M059J (cell line): Measurements from ENCODE around the gene JMJD8. TPM values are rescaled to one million over a fixed set of nuclear protein-coding genes. Genes with fewer than 3 reads are reported as not detected.

ENCODE experiments used
- DNase-seq: peaks from one replicate; pipeline ENCODE4 v3.0.0-alpha.2; 2012; ENCODE audit warnings: low read depth
- total RNA-seq: library from RNA; depleted of rRNA; stranded (reverse); fragments of >200 nt; shearing (Covaris generic); gene quantifications from 2 replicates; pipeline ENCODE4 v1.2.3, GENCODE V29; 2014; rRNA removed

JMJD8 gene
- total RNA-seq, 1 experiment from 2014 or later: 68.5 TPM

GRCh38 chr16:641326-642188 is 42.6 kb downstream of the JMJD8 start, which contains the start of gene MCRIP2:
Gene MCRIP2, plus strand, starts transcription at chr16:641828. Its CDS starts 164 bp downstream, at chr16:641992.
- DNase-seq: peak; percentile 70

DNA sequence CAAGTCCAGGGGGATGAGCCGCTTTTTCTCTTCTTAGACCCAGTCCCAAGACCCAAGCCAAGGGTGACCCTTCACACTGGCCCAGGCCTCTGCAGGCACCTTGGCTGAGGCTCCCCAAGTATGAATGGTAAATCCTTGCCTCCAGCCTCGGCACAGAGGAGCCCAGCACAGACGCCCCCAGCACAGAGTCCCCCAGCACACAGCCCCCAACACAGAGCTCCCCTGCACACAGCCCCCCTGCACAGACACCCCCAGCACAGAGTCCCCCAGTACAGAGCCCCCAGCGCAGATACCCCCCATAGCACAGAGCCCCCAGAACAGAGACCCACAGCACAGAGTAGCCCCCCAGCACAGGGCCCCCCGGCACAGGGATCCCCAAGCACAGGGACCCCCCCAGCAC is 43.5 kb downstream of the JMJD8 start:
- DNase-seq: no peak

DNA sequence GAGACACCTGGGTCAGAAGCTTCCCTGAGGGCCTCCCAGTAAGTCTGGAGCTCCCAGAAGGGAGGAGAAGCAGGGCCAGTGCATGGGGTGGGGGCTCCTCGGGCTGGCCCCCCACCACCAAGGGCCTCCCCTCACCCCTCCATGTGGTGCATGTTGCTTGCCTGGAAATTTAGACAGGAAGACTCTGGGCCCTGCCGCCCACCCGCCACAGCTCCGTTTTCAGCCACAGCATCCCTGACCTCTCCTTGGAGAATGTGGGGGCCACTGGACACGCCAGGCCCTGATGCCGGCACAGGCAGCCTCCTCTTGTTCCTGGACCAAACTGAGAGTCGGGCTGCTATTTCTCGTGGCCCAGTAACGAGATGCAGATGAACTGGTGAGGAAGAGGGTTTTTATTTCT is 45.3 kb downstream of the JMJD8 start:
- DNase-seq: no peak

DNA sequence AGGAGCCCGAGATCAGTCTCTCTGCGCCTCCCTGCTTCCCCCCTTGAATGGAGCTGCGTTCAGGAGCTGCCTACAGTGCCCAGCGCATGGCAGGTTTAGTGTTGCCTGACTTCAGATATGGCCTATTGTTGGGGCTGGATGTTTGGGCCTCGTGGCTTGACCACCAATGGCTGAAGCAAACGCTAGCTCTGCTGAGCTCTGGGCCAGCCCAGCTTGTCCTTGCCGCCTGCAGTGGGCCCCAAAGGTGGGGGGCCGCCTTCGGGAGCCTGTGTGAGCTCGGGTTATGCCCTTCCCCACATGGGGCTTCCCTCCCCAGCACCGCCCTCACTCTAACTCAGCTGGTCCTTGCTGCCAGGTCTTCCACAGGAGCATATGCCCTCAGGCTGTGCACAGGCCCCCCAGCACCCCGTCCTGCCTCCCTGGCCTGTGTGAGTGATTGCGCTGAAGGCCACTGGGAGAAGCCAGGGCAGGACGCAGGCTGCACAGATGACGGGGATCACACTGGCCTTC is 46.0 kb downstream of the JMJD8 start:
- no peak for DNase-seq

DNA sequence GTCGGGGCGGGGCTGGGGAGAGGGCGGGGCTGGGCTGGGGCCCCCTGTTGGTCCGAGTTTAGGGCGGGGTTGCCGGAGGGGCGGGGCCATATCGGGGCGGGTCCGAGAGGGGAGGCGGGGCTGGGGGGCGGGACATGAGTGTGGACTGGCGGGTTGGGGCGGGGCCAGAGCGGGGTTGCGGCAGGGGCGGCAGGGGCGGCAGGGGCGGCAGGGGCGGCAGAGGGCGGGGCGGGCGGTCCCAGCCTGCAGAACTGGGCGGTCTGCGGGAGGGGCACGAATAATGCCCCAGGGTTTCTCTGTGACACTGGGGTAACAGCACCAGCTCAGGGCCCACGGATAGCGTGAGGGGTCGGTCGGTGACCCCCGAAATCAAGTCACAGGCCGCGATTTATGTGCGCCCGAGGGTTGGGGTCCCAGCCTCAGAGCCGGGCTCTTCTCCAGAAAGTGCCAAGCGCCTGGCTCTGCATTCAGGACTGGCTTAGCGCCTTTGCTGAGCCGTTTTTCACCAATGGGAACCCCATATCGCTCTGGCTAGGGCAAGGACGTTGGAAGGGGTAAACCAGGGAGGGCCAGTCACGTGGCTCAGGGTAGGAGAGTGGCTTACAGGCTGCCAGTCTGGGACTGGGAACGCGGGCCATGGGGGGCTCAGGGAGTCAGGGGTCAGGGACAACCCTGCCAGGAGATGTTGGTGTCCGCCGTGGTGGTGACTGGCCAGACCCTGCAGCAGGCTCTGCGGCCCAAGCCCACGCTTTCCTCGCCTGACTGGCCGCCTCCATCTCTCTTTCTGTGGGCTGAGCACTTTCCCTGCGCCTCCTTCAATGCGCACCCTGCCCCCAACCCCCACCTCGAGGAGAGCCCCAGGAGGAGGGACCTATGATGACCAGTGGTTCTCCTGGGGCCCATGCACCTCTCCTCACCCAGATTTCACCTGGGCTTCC is 46.8 kb downstream of the JMJD8 start:
- DNase-seq: peak; percentile 29

GRCh38 chr16:636206-637080 is 47.7 kb downstream of the JMJD8 start, which contains the start of gene METTL26:
Gene METTL26, minus strand, starts transcription at chr16:636305. Its CDS starts 15 bp downstream, at chr16:636290.
- peak; percentile 92 for DNase-seq

DNA sequence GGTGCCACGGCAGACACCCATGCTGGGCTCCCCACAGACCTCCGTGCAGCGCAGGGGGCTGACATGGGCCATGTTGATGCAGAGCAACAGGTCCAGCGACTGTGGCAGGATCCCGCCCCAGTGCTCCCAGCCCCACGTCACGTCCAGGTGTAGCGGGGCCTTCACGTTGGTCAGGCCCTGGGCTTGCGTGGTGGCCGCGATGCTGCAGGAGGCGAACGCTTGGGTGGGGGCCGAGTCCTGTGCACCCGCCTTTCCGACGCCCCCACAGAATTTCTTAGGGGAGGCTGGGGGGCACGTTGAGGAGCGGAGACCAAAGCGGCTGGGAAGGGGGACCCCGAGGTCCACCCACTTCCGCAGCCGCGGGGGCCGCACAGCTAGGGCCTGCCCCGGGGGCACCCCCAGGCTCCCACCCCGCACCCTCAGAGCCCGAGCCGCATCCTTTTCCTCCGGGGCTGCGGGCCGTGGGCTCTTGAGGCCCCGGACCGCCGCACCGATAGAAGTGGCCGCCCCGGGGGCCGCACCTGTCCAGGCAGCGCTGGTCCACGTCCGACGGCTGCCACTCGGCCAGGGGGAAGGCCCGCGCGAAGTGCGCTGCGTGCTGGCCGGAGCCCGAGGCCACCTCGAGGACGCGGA is 48.4 kb downstream of the JMJD8 start:
- no peak for DNase-seq

DNA sequence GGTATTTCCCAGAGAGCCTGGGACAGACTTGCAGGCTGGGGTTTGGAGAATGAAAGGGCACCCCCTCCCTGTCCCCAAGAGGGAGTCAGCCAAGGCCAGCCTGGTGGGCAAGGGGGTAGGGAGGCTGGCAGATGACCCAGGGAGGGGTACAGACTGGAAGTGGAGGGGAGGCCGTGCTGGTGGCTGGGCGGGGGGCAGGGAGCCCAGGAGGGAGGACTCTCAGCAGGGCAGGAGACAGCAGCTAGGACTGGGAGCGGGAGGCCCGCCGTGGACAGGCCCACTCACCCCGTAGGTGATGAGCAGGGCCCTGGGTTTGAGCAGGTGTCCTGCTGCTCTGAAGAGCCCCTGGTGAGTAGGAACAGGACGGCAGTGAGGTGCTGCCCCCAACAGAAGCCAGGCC is 49.1 kb downstream of the JMJD8 start:
- DNase-seq: no peak

- no peak for DNase-seq
Measured at GRCh38 chr16:634051-634670, 50.0 kb downstream of the JMJD8 start.

- no peak for DNase-seq
Measured at GRCh38 chr16:633336-634050, 50.6 kb downstream of the JMJD8 start.

GRCh38 chr16:632486-633335 is 51.4 kb downstream of the JMJD8 start:
- no peak for DNase-seq

DNA sequence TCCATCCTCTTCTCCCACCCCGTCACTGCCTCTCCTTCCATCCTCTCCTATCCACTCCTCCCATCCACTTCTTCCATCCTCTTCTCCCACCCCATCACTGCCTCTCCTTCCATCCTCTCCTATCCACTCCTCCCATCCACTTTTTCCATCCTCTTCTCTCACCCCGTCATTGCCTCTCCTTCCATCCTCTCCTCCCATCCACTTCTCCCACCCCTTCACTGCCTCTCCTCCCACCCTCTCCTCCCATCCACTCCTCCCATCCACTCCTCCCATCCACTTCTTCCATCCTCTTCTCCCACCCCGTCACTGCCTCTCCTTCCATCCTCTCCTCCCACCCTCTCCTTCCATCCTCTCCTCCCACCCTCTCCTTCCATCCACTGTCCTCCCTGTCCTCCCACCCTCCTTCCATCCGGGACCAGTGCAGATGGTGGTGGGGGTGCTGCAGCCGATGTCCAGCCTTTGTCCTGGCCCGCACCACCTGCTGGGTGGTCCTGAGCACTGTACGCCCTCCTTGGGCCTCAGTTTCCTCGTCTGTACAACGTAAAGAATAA is 52.3 kb downstream of the JMJD8 start:
- no peak for DNase-seq

Other genes starting within 250 kb of the JMJD8 start
- gene CAPN15, start 156.6 kb downstream of the JMJD8 start, total RNA-seq: 23.2 and 36.7 TPM in 2 replicates
- not detected in 2 replicates for gene PRR35, start 123.9 kb downstream of the JMJD8 start, total RNA-seq
- gene NHLRC4, start 117.3 kb downstream of the JMJD8 start, total RNA-seq: 0.12 TPM in 1 of 2 replicates, not detected in the other
- 35.9 and 43.8 TPM in 2 replicates for gene PIGQ, start 114.4 kb downstream of the JMJD8 start, total RNA-seq
- gene RAB40C, start 94.3 kb downstream of the JMJD8 start, total RNA-seq: 15.2 and 16.8 TPM in 2 replicates
- gene WFIKKN1, start 53.3 kb downstream of the JMJD8 start, total RNA-seq: 0.62 and 2.9 TPM in 2 replicates
- gene METTL26, start 48.0 kb downstream of the JMJD8 start, total RNA-seq: 150 and 177 TPM in 2 replicates
- gene MCRIP2, start 42.5 kb downstream of the JMJD8 start, total RNA-seq: 8.5 and 20.9 TPM in 2 replicates
- gene WDR90, start 35.0 kb downstream of the JMJD8 start, total RNA-seq: 15.8 and 16.1 TPM in 2 replicates
- 25.7 and 38.5 TPM in 2 replicates for gene RHOT2, start 16.2 kb downstream of the JMJD8 start, total RNA-seq
- 0.15 TPM in 1 of 2 replicates, not detected in the other for gene RHBDL1, start 8.7 kb downstream of the JMJD8 start, total RNA-seq
- gene STUB1, start 3.9 kb downstream of the JMJD8 start, total RNA-seq: 133 and 153 TPM in 2 replicates
- gene WDR24, start 6.1 kb upstream of the JMJD8 start, total RNA-seq: 3.4 and 9.0 TPM in 2 replicates
- gene FBXL16, start 21.5 kb upstream of the JMJD8 start, total RNA-seq: 8.1 and 12.0 TPM in 2 replicates
- 96.4 and 142 TPM in 2 replicates for gene METRN, start 30.8 kb upstream of the JMJD8 start, total RNA-seq
- 11.0 and 30.4 TPM in 2 replicates for gene ANTKMT, start 36.8 kb upstream of the JMJD8 start, total RNA-seq
- gene CCDC78, start 42.1 kb upstream of the JMJD8 start, total RNA-seq: 0.25 TPM in 1 of 2 replicates, not detected in the other
- 3.6 and 4.9 TPM in 2 replicates for gene HAGHL, start 42.8 kb upstream of the JMJD8 start, total RNA-seq
- gene CIAO3, start 56.7 kb upstream of the JMJD8 start, total RNA-seq: 24.0 and 27.1 TPM in 2 replicates
- 1.7 and 2.1 TPM in 2 replicates for gene MSLN, start 76.4 kb upstream of the JMJD8 start, total RNA-seq
- gene RPUSD1, start 104.0 kb upstream of the JMJD8 start, total RNA-seq: 19.5 and 47.7 TPM in 2 replicates
- gene CHTF18, start 104.3 kb upstream of the JMJD8 start, total RNA-seq: 10.2 and 20.7 TPM in 2 replicates
- gene GNG13, start 116.4 kb upstream of the JMJD8 start, total RNA-seq: not detected in 2 replicates